K562 (cell line): ENCODE measurements around the gene TRIM27. TPM values are rescaled to one million over a fixed set of nuclear protein-coding genes. Genes with fewer than 3 reads are reported as not detected.

ENCODE experiments used
- CAMTA2 ChIP-seq: fragments of 250-450 bp; sonication (Bioruptor Pico); conservative IDR thresholded peaks from 2 replicates; pipeline ENCODE4 v1.5.1; 2022
- E2F8 ChIP-seq: fragments of 450-650 bp; IDR thresholded peaks from 2 replicates; pipeline ENCODE4 v1.7.1; 2018; ENCODE audit warnings: mild to moderate bottlenecking, low read depth; ENCODE audit not compliant: partially characterized antibody
- ESRRA ChIP-seq: fragments of 450-650 bp; IDR thresholded peaks from 2 replicates; pipeline ENCODE4 v1.6.1; 2014; ENCODE audit warnings: low read depth, mild to moderate bottlenecking, moderate library complexity, borderline replicate concordance
- FOXK2 ChIP-seq, 2 experiments: fragments of 450-650 bp; IDR thresholded peaks in 1 of 2; conservative IDR thresholded peaks in 1 of 2; 2 replicates each; pipeline ENCODE4 v1.6.1; 2016; ENCODE audit warnings: low read depth in 2 of 2, mild to moderate bottlenecking in 1 of 2
- JUN ChIP-seq, 2 experiments: sonication (generic) in 1 of 2; formaldehyde crosslinking in 1 of 2; IDR thresholded peaks; 2 replicates each; pipeline versions ENCODE4 v1.6.1 to v1.8.0; 2012 to 2022; ENCODE audit warnings: borderline replicate concordance in 2 of 2, mild to moderate bottlenecking in 2 of 2, improper control_type of control experiment in 1 of 2, low read depth in 1 of 2, low read length in 1 of 2, missing genetic modification reagents in 1 of 2
- KLF10 ChIP-seq: fragments of 250-450 bp; sonication (Bioruptor Pico); IDR thresholded peaks from 2 replicates; pipeline ENCODE4 v1.6.1; 2021; ENCODE audit warnings: matching md5 sums
- KLF16 ChIP-seq: IDR thresholded peaks from 2 replicates; pipeline ENCODE4 v1.6.1; 2016; ENCODE audit warnings: antibody characterized with exemption
- NBN ChIP-seq: fragments of 450-650 bp; IDR thresholded peaks from 2 replicates; pipeline ENCODE4 v1.6.1; 2016; ENCODE audit warnings: low read depth, mild to moderate bottlenecking
- RBM17 ChIP-seq: fragments of 200-400 bp; formaldehyde crosslinking; IDR thresholded peaks from 2 replicates; pipeline ENCODE4 v1.6.1; 2017; ENCODE audit warnings: low read depth, mild to moderate bottlenecking, low read length, borderline replicate concordance
- SIRT6 ChIP-seq: IDR thresholded peaks from one replicate; pipeline ENCODE4 v1.6.1; 2012; ENCODE audit warnings: low read depth, mild to moderate bottlenecking, control low read depth, inconsistent platforms, low read length, moderate library complexity
- SRF ChIP-seq, 2 experiments: fragments of 250-450, 450-650 bp in 1 of 2; sonication (Bioruptor Pico) in 1 of 2; sonication (generic) in 1 of 2; formaldehyde crosslinking; IDR thresholded peaks; 2 replicates each; pipeline versions ENCODE4 v1.5.0 to v1.5.1; 2020 to 2022; ENCODE audit warnings: mild to moderate bottlenecking in 1 of 2, missing genetic modification reagents in 1 of 2
- TAF7 ChIP-seq: fragments of 450-650 bp; IDR thresholded peaks from 2 replicates; pipeline ENCODE4 v1.6.1; 2016; ENCODE audit warnings: missing genetic modification characterization, missing compliant biosample characterization
- ZC3H4 ChIP-seq: sonication (generic); formaldehyde crosslinking; IDR thresholded peaks from 2 replicates; pipeline ENCODE4 v1.9.0; 2021; ENCODE audit warnings: missing genetic modification reagents, borderline replicate concordance
- ZNF140 ChIP-seq: fragments of 250-450 bp; sonication (Bioruptor Pico); IDR thresholded peaks from 2 replicates; pipeline ENCODE4 v1.8.0; 2021; ENCODE audit warnings: moderate library complexity, mild to moderate bottlenecking, inconsistent platforms
- polyA plus RNA-seq, 8 experiments: library from polyadenylated mRNA; depleted of rRNA in 4 of 8; stranded (reverse) in 5 of 8; unstranded in 3 of 8; fragments of >200 nt; fragmentation: Nextera tagmentation in 2 of 8; fragmentation: Illumina TruSeq in 1 of 8; extraction: Ambion mirVana in 2 of 8; extraction: Trizol in 1 of 8; gene quantifications; 2 replicates each; pipeline versions ENCODE4 v1.2.1 to v1.2.3, GENCODE V29; 2011 to 2014; ENCODE audit warnings: inconsistent platforms in 1 of 8, missing spikeins in 1 of 8
- total RNA-seq, 7 experiments: library from RNA; depleted of rRNA in 6 of 7; stranded (reverse); fragments of >200 nt in 6 of 7; fragmentation: Illumina TruSeq in 2 of 7; extraction: Trizol in 2 of 7; gene quantifications; 2 replicates each; pipeline versions ENCODE4 v1.2.1 to v1.2.3, GENCODE V29; 2011 to 2021; ENCODE audit warnings: low replicate concordance in 1 of 7
- TF ChIP-seq, protein P1 (sequence below), 2 experiments: fragments of 450-650 bp in 1 of 2; IDR thresholded peaks; 2 replicates each; pipeline ENCODE4 v1.6.1; 2011 to 2017; ENCODE audit warnings: low read depth in 2 of 2, antibody characterized with exemption in 1 of 2, borderline replicate concordance in 1 of 2, low read length in 1 of 2, mild to moderate bottlenecking in 1 of 2, mixed read lengths in 1 of 2; ENCODE audit not compliant: control insufficient read depth in 1 of 2
- TF ChIP-seq, protein P2 (sequence below): sonication (generic); formaldehyde crosslinking; IDR thresholded peaks from 2 replicates; pipeline ENCODE4 v1.5.0; 2020; ENCODE audit warnings: missing genetic modification reagents
- TF ChIP-seq, protein P3 (sequence below), 3 experiments: IDR thresholded peaks in 2 of 3; conservative IDR thresholded peaks in 1 of 3; 2 replicates each; pipeline ENCODE4 v1.5.1; 2011 to 2012; ENCODE audit warnings: low read length in 3 of 3, mild to moderate bottlenecking in 3 of 3, control low read depth in 2 of 3, improper control_type of control experiment in 1 of 3, inconsistent platforms in 1 of 3, low read depth in 1 of 3, mixed read lengths in 1 of 3, moderate library complexity in 1 of 3; ENCODE audit not compliant: insufficient read depth in 2 of 3

TRIM27 gene
- total and polyA plus RNA-seq, 9 of the 15 experiments (the other 6 are each of a cell fraction or from before 2014, with no cell fraction given): 37.7 to 235 (median 122) TPM

DNA sequence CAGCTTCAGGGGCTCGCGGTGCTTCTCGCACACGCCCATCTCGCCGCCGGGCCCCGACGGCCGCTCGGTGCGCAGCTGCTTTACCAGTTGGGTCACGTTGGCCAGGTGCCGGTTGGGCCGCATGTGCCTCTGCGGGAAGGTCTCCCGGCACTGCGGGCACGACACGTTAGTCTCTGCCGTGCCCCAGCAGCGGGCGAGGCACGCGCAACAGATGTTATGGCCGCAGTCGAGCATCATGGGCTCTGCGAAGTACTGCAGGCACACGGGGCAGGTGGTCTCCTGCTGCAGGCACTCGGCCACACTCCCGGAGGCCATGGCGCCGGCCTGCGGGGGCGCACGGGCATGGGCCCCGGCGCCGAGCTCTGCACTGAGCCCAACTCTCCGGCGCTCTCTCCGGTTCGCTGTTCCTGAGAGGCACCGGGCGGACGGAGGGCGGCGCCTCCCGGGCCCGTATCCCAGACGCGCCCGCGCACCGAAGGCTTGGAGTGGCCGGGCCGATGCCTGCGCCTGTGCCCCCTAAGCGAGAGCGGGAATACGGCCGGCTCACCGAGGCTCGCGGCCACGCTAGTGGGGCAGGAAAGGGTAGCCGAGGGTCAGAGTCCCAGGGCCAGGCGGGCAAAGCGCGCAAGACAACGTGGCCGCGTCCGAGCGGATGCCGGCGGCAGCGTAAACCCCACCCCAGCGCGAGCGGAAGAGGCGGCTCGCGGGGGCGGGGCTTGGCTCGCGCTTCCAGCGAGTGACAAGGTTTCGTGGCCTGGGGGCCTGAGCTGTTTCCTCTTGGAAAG lies at the start of gene TRIM27 (continued):
- TF ChIP-seq, protein P1, sequence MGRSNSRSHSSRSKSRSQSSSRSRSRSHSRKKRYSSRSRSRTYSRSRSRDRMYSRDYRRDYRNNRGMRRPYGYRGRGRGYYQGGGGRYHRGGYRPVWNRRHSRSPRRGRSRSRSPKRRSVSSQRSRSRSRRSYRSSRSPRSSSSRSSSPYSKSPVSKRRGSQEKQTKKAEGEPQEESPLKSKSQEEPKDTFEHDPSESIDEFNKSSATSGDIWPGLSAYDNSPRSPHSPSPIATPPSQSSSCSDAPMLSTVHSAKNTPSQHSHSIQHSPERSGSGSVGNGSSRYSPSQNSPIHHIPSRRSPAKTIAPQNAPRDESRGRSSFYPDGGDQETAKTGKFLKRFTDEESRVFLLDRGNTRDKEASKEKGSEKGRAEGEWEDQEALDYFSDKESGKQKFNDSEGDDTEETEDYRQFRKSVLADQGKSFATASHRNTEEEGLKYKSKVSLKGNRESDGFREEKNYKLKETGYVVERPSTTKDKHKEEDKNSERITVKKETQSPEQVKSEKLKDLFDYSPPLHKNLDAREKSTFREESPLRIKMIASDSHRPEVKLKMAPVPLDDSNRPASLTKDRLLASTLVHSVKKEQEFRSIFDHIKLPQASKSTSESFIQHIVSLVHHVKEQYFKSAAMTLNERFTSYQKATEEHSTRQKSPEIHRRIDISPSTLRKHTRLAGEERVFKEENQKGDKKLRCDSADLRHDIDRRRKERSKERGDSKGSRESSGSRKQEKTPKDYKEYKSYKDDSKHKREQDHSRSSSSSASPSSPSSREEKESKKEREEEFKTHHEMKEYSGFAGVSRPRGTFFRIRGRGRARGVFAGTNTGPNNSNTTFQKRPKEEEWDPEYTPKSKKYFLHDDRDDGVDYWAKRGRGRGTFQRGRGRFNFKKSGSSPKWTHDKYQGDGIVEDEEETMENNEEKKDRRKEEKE (IDR thresholded peaks at IDR 0.05; ENCODE audit: borderline replicate concordance in 1 of 2, control insufficient read depth in 1 of 2, low read depth in 2 of 2, low read length in 1 of 2): no peak
- TF ChIP-seq JUN (IDR thresholded peaks at IDR 0.05; ENCODE audit: borderline replicate concordance, low read depth, low read length): no peak; the same call in 1 of the 2 replicates
- no peak for TF ChIP-seq JUN (CRISPR knock-in tag; IDR thresholded peaks at IDR 0.05; ENCODE audit: borderline replicate concordance)
- TF ChIP-seq RBM17: no peak
- no peak for TF ChIP-seq NBN
- TF ChIP-seq KLF10: no peak
- TF ChIP-seq SRF (CRISPR knock-in tag; IDR thresholded peaks at IDR 0.05): peak; percentile 18 to 20; a peak in 1 of 4 replicates
- peak; percentile 63 to 68; a peak in 3 of 4 replicates for TF ChIP-seq FOXK2 (conservative IDR thresholded peaks at IDR 0.05 in 1 of 2, IDR thresholded peaks at IDR 0.05 in 1 of 2; ENCODE audit: low read depth in 2 of 2)
- TF ChIP-seq ZC3H4 (CRISPR knock-in tag): peak; percentile 93
- TF ChIP-seq CAMTA2 (CRISPR knock-in tag): no peak
- TF ChIP-seq, protein P2, sequence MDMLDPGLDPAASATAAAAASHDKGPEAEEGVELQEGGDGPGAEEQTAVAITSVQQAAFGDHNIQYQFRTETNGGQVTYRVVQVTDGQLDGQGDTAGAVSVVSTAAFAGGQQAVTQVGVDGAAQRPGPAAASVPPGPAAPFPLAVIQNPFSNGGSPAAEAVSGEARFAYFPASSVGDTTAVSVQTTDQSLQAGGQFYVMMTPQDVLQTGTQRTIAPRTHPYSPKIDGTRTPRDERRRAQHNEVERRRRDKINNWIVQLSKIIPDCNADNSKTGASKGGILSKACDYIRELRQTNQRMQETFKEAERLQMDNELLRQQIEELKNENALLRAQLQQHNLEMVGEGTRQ: peak; percentile 29; the same call in 1 of the 2 replicates
- TF ChIP-seq ESRRA: peak; percentile 58; the same call in 1 of the 2 replicates
- TF ChIP-seq ZNF140 (CRISPR knock-in tag): no peak
- TF ChIP-seq TAF7 (tag): no peak
- TF ChIP-seq SIRT6: no peak
- TF ChIP-seq E2F8: no peak
- TF ChIP-seq, protein P3, sequence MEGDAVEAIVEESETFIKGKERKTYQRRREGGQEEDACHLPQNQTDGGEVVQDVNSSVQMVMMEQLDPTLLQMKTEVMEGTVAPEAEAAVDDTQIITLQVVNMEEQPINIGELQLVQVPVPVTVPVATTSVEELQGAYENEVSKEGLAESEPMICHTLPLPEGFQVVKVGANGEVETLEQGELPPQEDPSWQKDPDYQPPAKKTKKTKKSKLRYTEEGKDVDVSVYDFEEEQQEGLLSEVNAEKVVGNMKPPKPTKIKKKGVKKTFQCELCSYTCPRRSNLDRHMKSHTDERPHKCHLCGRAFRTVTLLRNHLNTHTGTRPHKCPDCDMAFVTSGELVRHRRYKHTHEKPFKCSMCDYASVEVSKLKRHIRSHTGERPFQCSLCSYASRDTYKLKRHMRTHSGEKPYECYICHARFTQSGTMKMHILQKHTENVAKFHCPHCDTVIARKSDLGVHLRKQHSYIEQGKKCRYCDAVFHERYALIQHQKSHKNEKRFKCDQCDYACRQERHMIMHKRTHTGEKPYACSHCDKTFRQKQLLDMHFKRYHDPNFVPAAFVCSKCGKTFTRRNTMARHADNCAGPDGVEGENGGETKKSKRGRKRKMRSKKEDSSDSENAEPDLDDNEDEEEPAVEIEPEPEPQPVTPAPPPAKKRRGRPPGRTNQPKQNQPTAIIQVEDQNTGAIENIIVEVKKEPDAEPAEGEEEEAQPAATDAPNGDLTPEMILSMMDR (IDR thresholded peaks at IDR 0.05 in 2 of 3, conservative IDR thresholded peaks at IDR 0.05 in 1 of 3; ENCODE audit: insufficient read depth in 2 of 3, low read depth in 1 of 3, low read length in 3 of 3): no peak
- no peak for TF ChIP-seq KLF16
